Glutamatergic neuron (in vitro differentiated cells): ENCODE data around the gene ZNF888. TPM values are rescaled to one million over a fixed set of nuclear protein-coding genes. Genes with fewer than 3 reads are reported as not detected.
"Not testable (repeated sequence)": the region's sequence is repeated elsewhere in the genome, so short reads cannot be mapped to it uniquely, and the experiment has no call there.

ENCODE experiments used
- DNase-seq: peaks from one replicate; pipeline ENCODE4 v3.0.0; 2022
- H3K27ac Mint-ChIP-seq: one replicate; pipeline ENCODE4 v1.8.0; 2020; ENCODE audit warnings: mild to moderate bottlenecking, mixed read lengths, inconsistent platforms; ENCODE audit not compliant: unreplicated experiment
- H3K27me3 Mint-ChIP-seq: one replicate; pipeline ENCODE4 v1.8.0; 2020; ENCODE audit warnings: mild to moderate bottlenecking, moderate library complexity, mixed read lengths, inconsistent platforms; ENCODE audit not compliant: unreplicated experiment
- H3K36me3 Mint-ChIP-seq: one replicate; pipeline ENCODE4 v1.8.0; 2020; ENCODE audit warnings: mild to moderate bottlenecking, mixed read lengths, inconsistent platforms; ENCODE audit not compliant: unreplicated experiment
- H3K4me1 Mint-ChIP-seq: one replicate; pipeline ENCODE4 v1.8.0; 2020; ENCODE audit warnings: mild to moderate bottlenecking, low read depth, mixed read lengths, inconsistent platforms; ENCODE audit not compliant: unreplicated experiment
- H3K4me3 Mint-ChIP-seq: one replicate; pipeline ENCODE4 v1.8.0; 2020; ENCODE audit warnings: mild to moderate bottlenecking, mixed read lengths, inconsistent platforms; ENCODE audit not compliant: unreplicated experiment
- H3K9me3 Mint-ChIP-seq: one replicate; pipeline ENCODE4 v1.8.0; 2020; ENCODE audit warnings: mild to moderate bottlenecking, moderate library complexity, mixed read lengths, inconsistent platforms; ENCODE audit not compliant: unreplicated experiment
- CTCF ChIP-seq: fragments of 200-600 bp; sonication (generic); IDR thresholded peaks from one replicate; pipeline ENCODE4 v1.5.0; 2021; ENCODE audit not compliant: partially characterized antibody, unreplicated experiment
- total RNA-seq: library from RNA; stranded (reverse); fragmentation: NEBNext Ultra II Directional; extraction: Animal tissue kit (Norgen Biotek cat#: 25700); gene quantifications from one replicate; pipeline ENCODE4 v1.2.1, GENCODE V29; 2021; ENCODE audit not compliant: unreplicated experiment

ZNF888 gene
- total RNA-seq, 1 donor from 2014 or later = 3.8 TPM

- peak; percentile 38 for DNase-seq
- H3K27ac Mint-ChIP-seq = peak overlapping the region; percentile 29
Observed at GRCh38 chr19:52923778-52924593, 758 bp upstream of the ZNF888 start.

GRCh38 chr19:52917531-52917930 is 5.7 kb downstream of the ZNF888 start:
- no peaks in the 10 kb centered on the region for H3K27me3 Mint-ChIP-seq
- H3K27ac Mint-ChIP-seq = no peak overlapping the region
- no peak for TF ChIP-seq CTCF
- no peak overlapping the region for H3K4me3 Mint-ChIP-seq
- H3K36me3 Mint-ChIP-seq = no peaks in the 10 kb centered on the region
- H3K9me3 Mint-ChIP-seq = no peaks in the 10 kb centered on the region
- no peak for DNase-seq
- peaks cover 4% of the 10 kb centered on the region for H3K4me1 Mint-ChIP-seq

More at GRCh38 chr19:52923778-52924593, 758 bp upstream of the ZNF888 start:
- Mint-ChIP-seq H3K4me3 (peak overlapping the region; percentile 92), H3K27me3 (peaks cover 3% of the 10 kb centered on the region), H3K4me1 (peaks cover 7% of the 10 kb centered on the region), H3K9me3 (no peaks in the 10 kb centered on the region), H3K36me3 (peaks cover 5% of the 10 kb centered on the region)
- no peak for TF ChIP-seq CTCF

- DNase-seq = no peak
- no peak for TF ChIP-seq CTCF
- peaks cover 24% of the 10 kb centered on the region for H3K36me3 Mint-ChIP-seq
- no peaks in the 10 kb centered on the region for H3K9me3 Mint-ChIP-seq
- no peak overlapping the region for H3K27ac Mint-ChIP-seq
- H3K4me3 Mint-ChIP-seq = no peak overlapping the region
- no peaks in the 10 kb centered on the region for H3K27me3 Mint-ChIP-seq
- no peaks in the 10 kb centered on the region for H3K4me1 Mint-ChIP-seq
Observed at GRCh38 chr19:52910648-52911047, 12.6 kb downstream of the ZNF888 start.

- not testable (repeated sequence) for H3K4me3 Mint-ChIP-seq, DNase-seq, H3K9me3 Mint-ChIP-seq, H3K4me1 Mint-ChIP-seq, H3K27me3 Mint-ChIP-seq, H3K27ac Mint-ChIP-seq
- peaks cover 24% of the 10 kb centered on the region for H3K36me3 Mint-ChIP-seq
Observed at GRCh38 chr19:52904052-52904780, 19.0 kb downstream of the ZNF888 start.

GRCh38 chr19:52901842-52902241 is 21.4 kb downstream of the ZNF888 start:
- Mint-ChIP-seq H3K4me3 (no peak overlapping the region), H3K4me1 (peaks cover 3% of the 10 kb centered on the region), H3K27ac (no peak overlapping the region), H3K27me3 (no peaks in the 10 kb centered on the region), H3K9me3 (peaks cover 2% of the 10 kb centered on the region), H3K36me3 (peaks cover 11% of the 10 kb centered on the region)
- no peak for TF ChIP-seq CTCF
- DNase-seq = no peak

GRCh38 chr19:52898596-52898995 is 24.6 kb downstream of the ZNF888 start:
- not testable (repeated sequence) for H3K9me3 Mint-ChIP-seq, H3K4me1 Mint-ChIP-seq
- H3K4me3 Mint-ChIP-seq = peak overlapping the region; percentile 65

More at GRCh38 chr19:52898596-52898995, 24.6 kb downstream of the ZNF888 start:
- H3K27me3 Mint-ChIP-seq, H3K36me3 Mint-ChIP-seq, DNase-seq: not testable (repeated sequence)
- H3K27ac Mint-ChIP-seq = peak overlapping the region; percentile 93
